NCI-H2107 (cell line): ENCODE data around the gene GPR87.
A peak's percentile ranks its signal among the peaks of the same experiment; 100 is the strongest.

ENCODE experiments used
- DNase-seq: peaks from one replicate; lab custom pipeline; 2025; lab: John Stamatoyannopoulos, UW

Gene GPR87, protein sequence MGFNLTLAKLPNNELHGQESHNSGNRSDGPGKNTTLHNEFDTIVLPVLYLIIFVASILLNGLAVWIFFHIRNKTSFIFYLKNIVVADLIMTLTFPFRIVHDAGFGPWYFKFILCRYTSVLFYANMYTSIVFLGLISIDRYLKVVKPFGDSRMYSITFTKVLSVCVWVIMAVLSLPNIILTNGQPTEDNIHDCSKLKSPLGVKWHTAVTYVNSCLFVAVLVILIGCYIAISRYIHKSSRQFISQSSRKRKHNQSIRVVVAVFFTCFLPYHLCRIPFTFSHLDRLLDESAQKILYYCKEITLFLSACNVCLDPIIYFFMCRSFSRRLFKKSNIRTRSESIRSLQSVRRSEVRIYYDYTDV

DNA sequence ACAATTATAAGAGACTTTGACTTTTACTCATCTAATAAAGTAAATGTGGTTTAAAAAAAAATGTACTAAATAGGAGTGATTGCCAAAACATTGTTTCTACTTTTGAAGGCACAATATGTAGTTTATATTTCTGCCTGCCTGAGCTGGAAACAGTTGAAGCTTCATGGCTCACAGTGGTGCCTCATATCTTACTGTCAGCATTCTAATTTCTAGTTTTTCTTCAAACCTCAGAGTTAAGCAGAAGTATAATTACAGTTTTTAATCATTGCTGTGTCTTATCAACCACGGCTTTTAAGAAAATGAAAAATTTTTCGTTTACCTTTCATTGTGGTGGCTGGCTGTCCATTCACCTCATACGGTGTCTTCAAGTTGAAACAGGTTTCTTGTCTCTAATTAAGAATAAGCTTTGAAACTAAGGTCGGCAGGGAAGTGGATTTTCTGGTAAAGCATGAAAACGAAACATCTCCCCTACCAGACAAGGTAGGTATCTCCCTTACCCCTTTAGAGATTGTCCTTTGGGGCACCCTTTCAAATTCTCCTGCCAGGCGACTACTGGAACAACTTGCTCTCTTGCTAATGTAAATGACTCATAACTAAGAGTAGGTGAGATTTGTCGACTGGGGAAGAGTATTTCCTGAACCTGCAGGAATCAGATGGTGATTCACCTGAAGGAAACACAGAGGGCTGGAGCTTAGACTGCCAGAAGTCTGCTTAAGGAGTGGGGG, at the start of gene GPR87:
GPR87 (minus strand) TSS at position 554 of the 725 bp plus-strand sequence. CDS start 16,720 bp downstream, outside the sequence.
- no peak for DNase-seq

DNA sequence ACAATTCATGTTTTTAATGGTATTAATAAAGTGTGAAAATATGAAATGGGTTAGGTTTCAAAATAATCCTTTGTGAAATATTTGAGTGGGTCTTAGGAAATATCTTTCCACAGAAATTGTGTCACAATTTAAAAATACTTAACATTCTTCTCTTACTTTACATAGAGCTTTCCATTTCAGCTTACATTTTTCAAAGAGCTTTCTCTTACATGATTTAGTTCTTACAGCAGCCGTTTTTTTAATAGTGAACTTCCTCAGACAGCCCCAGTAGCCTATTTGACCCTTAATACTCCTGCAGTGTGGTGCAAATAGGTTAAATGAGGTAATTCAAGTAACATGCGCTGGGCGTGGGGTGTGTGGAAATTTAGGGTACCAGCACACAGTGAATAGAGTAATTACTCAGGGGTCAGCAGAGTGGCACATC, 46.1 kb upstream of the GPR87 start:
- no peak for DNase-seq

DNA sequence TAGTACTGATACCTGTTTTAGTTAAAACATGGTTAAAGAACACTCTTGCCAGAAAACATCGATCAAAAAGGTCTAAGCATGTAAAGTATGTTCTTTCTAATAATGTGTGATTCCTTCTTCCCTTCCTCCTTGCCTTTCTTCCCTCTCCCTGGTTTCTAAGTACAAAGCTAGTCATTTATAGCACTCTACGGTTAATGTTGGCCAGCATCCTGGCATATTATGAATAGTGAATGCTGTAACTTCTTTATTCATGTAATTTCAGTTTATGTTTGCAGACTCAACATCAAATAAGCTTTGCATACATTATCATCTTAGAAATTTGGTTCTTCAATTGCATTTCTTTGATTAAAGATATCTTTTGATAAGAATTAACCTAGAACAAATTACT, 40.8 kb upstream of the GPR87 start:
- DNase-seq: no peak

DNA sequence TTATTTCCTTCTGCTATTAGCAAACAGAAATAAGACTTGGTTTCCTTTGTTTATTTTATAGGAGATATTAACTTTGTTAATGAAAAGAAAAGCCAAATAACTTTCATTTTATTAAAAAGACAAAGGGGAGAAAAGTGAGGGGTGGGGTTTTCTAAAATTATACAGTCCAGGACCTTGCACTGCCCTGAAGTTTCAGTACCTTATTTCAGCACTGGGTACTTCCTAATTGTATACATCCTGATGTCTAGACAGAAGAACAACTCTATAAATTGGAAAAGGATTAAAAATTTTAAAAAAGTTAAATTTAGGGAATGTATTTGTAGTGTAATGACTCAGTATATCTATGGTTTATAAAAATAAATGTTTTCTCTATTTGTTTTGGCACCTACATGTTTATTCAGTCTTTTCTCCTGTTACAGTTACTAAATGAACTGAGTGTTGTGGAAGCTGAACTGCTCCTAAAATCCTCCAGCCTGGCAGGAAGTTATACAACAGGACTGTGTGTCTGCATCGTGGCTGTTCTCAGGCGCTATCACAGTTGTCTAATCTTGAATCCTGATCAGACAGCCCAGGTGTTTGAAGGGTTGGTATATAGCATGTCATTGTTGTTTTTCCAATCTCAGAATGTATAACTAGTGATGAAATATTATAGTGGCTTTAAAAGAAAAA, 40.3 kb upstream of the GPR87 start:
- no peak for DNase-seq

DNA sequence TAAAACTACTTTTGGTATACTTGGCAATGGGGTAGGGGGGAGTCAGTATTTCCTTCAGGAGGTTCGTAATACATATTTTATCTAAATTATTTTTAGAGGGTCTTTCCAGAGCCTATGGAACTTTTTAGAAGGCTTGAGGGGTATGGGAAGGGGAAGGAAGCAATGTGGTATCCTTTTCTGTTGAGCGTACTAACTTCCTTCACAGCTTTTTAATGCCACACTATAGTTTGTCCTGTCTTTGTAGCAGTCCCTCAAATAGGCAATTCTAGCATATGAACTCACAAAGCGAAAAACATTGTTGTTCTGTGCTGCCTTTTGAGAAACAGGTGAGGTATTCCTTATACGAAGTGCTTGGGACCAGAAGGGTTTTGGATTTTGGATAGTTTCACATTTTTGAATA, 35.0 kb upstream of the GPR87 start:
- DNase-seq: no peak

DNA sequence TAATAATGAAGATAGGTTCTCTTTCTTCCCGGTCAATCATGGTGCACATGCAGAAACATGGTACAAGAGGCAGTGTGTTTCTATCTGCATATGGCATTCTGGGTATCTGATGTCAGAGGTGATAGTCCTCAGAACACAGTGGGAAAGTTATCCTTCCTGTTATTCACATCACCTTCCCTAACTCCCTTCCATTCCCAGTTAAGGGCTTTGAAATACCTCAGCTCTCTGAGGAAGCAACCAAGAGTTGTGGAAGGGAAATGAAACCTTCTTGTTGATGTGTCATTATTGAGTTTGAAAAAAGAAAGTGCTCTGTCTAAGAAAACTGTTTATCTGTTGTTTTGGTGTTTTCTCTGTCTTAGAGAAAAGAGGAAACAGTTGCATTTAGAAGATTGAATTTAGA, 34.6 kb upstream of the GPR87 start:
- no peak for DNase-seq

DNA sequence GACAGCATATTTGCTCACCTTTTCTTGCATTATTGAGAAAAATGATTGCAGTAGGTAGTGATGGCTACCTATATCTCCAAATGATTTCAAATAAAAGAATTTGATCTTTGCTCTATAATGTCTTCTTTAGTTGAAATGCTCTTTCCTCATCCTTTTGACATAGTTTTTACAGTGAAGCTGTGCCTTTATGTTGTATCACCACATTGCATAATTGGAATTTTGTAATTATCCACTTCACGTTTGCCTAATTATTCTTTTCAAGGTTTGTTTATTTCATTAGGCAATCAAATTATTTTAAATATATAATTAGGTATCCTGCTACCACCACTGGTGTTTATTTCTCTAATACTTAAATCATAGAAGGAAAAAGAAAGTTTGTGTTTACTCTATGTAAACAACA, 34.0 kb upstream of the GPR87 start:
- DNase-seq: no peak

DNA sequence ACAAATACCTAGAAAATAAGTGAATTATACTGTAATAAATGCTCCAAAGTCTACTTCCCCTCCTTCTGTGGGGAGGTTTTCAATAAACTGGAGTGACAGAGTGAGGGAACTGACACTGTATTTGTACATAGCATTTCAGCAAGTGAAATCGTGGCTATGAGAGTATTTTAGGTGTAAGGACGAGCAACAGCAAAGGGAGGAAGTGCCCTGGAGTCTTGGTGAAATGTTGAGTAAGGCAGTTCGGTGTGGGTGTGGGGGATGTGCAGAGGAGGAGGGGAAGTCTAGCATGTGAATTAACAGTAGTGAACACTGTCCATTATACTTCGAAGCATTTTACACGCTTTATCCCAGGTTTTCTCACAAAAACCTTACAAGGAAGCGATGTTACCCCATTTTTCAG, 30.8 kb upstream of the GPR87 start:
- no peak for DNase-seq

DNA sequence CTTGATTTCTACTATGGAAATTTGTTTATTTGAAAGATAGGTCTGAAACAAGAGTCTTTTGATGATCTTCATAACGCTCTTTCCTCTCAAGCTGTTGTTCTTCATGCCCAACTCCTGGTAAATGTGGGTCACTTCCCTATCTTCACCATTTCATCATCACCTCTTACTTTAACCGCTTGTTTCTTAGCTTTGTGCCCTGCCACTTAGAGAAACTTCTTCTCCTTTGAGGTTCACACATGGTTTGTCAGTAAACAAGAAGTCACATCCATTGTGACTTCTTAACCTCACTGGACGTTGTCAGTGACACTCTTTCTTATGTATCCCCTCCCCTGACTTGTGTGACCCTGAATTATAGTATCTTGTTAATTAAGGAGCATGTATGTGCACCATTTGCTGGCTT, 29.7 kb upstream of the GPR87 start:
- no peak for DNase-seq

DNA sequence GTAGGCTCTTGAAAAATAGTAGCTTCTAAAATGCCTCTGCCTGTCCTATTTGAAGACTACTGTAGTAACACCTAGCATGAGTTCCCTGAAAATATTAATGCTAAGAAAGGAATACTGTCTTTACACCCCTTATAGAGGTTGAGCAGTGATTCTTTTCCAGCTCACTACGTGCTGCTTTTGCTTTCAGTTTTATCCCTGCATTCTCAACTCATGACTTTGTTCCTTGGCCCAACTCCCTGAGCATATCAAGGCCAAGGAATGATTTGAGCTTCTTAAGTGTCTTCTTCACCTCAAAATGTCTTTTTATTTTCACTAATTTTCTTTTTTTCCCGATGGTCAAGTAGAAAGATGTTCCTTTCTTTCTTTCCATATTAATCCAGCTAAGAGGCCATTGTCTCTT, 29.2 kb upstream of the GPR87 start:
- no peak for DNase-seq

DNA sequence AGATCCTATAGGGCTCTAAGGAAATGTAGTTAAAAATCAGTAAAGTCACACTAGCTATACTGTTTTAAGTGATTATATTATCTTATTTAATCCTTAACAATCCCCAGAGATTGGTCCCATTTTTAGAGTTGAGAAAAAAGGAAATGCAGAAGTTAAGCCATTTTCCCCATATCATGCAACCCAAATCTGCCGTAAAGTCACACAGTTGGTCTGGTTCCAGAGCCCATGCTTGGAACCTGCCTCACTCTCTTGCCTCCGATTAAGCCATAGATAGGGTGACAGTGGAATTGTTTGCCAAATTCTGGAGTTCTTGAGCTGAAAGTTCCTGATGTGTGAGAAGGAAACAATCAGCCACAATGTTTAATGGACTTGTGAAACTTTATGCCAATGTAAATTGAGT, 15.1 kb upstream of the GPR87 start:
- DNase-seq: no peak

DNA sequence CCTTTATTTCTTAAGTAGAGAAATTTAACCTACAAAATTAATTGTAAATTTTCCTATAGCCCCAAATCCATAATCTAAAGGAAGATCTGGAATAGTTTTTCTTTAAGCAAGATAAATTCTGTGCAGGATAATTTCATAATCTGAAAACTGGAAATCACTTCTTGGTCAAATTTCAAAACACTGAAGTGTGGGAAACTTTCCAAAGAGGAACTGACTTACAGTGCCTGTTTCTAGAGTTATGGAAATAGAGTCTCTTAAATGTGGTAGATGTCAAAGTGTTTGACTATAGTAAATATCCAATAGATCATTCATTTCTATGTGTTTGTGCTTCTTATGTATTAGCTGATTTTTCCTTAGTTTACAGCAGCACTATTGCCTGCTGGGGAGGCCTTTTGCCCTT, 14.3 kb upstream of the GPR87 start:
- no peak for DNase-seq

DNA sequence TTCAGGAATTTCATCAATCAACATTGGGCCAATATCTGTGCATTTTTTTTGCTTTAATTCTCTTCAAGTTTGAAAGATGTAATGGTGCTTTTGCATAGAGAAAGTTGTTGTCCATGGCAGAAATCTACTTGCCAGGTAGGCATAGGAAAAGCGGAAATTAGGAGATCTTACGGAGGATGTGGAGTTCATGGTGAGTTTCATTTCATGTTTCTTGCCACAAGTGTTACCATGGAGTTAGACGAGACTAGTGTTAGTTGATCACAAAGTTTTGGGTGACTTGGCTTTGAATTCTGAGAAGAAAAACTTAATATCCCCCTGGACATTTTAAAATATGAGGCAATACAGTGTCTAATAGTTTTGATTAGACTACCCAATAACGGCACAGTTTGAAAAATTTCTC, 13.8 kb upstream of the GPR87 start:
- DNase-seq: no peak

DNA sequence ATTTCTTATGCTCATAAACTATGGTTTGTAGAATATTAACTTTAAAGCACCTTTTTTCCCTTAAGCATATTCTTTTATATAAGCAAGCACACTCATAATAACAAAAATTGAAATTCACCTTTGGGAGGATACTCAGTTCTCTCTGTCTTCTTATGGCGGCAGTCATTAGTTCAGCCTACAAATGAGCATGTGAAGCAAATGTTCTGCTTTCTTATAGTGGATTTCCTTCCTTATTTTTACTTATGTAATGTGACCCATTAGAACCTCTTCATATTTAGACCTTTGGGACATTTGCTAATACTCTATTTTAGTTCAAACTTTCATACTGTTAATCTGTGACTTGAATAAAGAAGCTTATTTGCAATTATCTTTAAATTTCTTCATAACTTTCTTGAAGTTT, 12.7 kb upstream of the GPR87 start, which contains the start of gene P2RY13:
P2RY13 (minus strand) TSS at position 187 of the 400 bp plus-strand sequence; CDS start at position 166, 21 bp downstream.
- no peak for DNase-seq

DNA sequence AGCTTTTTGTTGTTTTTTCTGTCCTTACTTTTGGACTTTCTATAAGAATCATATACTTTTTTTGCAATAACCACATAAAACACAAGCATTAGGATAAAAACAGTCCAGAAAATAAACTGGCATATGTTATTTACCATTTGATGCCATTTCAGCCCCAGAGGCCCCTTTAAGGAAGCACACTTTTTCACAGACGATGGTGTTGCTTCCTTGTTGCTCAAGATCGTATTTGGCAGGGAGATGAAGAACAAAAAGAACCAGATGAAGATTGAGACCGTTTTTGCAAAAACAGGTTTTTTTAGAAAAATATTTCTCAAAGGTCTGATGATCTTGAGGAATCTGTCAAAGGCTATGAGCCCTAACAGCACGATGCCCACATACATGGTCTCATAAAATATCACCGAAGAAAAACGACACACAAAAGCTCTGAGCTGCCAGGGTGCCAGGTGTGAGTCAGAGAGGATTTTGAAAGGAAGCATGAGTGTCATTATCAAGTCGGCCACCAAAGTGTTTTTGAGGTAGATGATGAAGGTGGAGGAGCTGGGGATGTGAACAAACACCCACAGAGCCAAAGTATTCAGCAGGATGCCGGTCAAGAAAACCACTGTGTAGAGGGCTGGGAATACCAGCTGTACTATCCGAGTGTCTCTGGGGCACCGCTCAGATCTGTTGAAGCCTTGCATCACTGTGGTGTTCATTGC, 11.8 kb upstream of the GPR87 start:
- peak; percentile 34 for DNase-seq

DNA sequence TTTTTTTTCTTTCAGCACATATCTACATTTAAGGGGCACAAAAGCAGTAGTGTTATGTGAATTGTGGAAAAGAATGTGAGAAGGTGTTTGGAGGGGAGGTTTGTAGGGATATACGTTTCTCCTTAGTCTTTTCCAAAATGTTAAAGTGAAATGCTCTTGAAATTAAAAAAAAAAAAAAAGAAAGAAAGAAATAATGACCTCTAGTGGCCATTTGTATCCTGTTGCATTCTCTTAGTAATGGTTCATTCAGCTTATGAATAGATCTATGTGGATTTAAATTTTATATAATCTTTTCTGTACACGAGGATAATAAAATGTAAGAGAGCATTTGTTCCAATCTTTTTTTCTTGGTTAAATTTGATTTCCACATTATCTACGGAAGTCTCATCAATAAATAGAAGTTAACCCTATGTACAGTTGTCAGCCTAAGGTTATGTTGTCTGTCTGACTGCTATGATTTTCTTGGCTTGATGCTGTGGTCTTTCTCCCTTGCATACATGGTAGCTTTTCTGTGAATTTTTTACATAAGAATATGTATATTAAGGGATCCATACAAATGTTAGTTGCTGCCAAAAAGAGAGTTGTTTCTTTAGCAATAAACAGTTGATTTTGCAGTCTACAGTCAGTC, 11.1 kb upstream of the GPR87 start:
- DNase-seq: no peak

DNA sequence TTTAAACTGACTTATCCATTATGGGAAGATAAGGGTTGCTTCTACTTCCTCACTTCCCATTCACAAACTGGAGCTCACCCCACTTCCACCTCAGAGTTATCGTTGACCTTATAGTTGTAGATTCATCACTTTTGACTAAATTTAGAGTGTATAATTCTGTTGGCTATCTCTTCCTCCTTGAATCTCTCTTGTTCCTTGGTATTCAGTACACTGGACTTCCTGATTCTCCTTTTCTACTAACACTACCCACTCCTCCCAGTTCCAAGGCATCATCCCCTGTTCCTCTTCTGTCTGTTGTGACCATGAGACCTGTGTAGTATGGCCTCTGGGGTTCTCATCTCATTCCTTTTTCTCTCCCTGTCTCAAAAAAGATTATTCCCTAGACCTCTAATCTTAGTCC, 5.9 kb upstream of the GPR87 start:
- DNase-seq: no peak

DNA sequence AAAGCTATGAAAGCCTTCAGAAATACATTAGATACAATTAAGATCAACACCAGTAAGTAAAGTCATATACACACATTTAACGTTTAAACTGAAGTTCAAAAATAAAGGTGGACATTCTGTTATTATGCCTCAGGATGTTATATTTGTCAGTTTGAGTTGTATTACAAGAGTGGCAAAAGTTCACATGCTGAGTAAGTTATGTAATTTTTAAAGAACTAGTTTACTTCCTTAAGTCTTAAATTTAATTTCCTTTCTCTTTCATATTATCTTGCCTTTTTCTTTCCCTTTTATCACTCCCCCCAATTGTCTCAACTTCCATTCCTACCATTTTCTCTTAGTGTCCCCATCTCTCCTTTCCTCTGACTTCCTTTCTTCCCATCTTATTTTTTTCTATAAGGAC, 4.9 kb upstream of the GPR87 start:
- no peak for DNase-seq

DNA sequence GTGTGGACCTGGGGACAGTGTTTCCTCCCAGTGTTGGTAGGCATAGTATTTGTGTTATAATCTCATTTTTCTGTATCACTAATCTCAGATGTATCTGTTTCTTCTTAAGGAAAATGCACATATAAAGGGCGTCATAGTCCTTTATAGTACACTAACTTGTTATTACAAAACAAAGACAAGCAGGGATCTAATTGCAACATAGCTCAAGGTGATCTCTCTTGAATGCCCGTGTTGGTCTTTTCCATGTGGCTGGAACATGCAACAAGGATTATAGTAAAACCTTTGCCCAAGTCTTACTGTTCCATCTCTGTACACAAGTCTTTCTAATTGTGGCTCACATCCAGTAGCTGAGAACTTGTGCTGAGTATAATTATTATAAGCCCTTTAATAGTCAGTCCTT, 3.5 kb upstream of the GPR87 start:
- DNase-seq: no peak

DNA sequence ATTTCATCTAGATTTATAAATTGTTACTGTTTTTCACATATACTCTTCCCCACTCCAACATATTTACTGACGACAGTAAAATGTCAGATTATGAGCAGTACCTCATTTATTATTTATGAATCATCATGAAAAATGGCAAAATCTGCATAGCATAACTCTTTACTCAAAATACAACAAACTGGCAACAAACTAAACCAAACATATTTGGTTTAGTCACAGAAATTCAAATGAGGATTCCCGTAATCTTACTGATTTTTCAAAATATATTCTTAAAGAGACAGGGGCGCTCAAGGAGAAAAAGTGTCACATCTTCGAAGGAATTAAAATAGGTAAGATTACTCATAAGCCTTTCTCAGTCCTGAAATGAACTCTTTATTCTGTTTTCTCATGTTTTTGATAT, 3.0 kb upstream of the GPR87 start:
- no peak for DNase-seq

DNA sequence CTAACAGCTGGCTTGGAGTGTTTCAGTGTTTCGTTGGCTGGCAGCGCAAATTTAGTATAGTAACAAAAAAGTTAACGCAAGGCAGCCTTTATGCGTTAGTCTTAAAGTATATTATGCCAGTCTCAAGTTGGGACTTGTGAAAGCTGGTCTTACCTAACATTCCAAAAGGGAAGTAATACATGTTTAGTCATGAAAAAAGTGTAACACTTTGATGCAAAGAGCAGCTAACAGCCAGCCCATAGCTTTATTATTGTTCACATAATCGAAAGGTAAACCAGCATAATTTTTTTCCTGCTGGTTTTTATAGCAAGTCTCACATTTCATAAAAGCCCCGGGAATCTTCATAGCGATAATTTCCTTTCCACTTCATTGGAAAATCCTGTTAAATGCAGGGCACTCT, 2.4 kb upstream of the GPR87 start:
- no peak for DNase-seq

DNA sequence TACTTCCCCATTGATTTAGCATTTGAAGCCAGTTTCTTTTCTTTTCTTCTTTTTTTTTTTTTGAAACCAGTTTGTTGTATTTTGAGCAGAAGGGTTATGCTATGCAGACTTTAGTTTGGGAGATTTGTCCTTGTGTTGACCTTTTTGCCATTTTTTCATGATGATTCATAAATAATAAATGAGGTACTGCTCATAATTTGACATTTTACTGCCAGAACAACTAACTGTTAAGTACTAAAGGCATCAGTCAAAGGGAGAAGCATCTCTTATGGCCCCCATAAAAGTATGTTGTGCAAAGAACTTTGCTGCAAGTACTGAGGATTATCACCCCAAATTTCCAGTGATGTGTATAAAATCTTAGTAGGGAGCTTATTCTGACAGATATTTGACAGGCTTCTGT, 1.7 kb upstream of the GPR87 start:
- no peak for DNase-seq
